ENCODE measurements around the gene SKIC8. TPM values are rescaled to one million over a fixed set of nuclear protein-coding genes. Genes with fewer than 3 reads are reported as not detected.
"Not testable (repeated sequence)": the region's sequence is repeated elsewhere in the genome, so short reads cannot be mapped to it uniquely, and the experiment has no call there.

The SKIC8 gene
- total and polyA plus RNA-seq, 9 donors, result 50.2 to 65.0 (median 54.9) TPM

DNA sequence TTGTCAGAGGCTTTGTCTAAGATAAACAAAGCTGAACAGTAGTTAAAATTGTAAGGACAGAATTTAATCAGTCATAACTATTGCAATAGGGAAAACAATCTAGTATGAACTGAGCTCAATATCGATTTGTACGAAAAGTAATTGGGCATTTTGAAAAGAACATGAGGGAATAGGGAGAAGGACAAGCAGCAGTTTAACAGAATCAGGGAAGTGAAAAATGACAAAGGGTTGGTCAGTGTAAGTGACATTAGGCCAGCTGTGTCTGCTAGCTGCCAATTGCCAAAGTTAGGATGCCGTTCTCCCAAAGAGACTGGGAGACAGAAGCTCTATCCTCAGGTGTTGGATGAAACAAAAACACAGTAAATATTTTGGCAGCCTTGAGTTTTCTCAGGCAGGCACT, 38.3 kb downstream of the SKIC8 start:
- 75% methylated on average over 3 of the region's 3 CpGs for WGBS (ENCODE audit: insufficient coverage)
- Histone ChIP-seq H3K36me3 (ENCODE audit: control insufficient read depth, insufficient read depth, low read length) (no peaks in the 10 kb centered on the region), H3K27ac (ENCODE audit: low read length) (no peak overlapping the region), H3K9me3 (replicated peaks; ENCODE audit: control insufficient read depth, low read depth, low read length) (no peaks in the 10 kb centered on the region), H3K4me3 (ENCODE audit: low read length) (no peak overlapping the region), H3K4me1 (ENCODE audit: control insufficient read depth, insufficient read depth, low read length) (peaks cover 10% of the 10 kb centered on the region), H3K27me3 (ENCODE audit: control insufficient read depth, insufficient read depth, low read length) (no peaks in the 10 kb centered on the region)
- no peak for DNase-seq

DNA sequence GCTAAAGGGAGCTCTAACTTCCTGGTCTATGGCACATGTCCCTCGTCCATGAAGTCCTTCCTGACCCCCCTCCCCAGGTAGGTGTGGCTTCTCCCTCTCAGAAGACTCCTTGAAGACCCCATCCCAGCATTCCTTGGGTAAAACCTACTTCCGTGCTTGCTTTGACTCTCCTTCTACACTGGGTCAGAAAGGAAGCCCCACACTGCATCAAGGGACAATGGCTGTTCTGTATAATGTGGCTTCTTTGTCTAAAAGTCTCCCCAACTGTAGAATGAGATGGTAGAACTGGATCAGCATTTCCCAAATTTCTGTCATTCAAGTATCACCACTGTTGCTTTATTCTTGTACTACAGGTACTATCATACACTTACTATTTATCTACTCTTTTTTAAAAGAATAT, 38.9 kb downstream of the SKIC8 start:
- Histone ChIP-seq H3K27me3 (ENCODE audit: control insufficient read depth, insufficient read depth, low read length) (no peaks in the 10 kb centered on the region), H3K9me3 (replicated peaks; ENCODE audit: control insufficient read depth, low read depth, low read length) (no peaks in the 10 kb centered on the region), H3K36me3 (ENCODE audit: control insufficient read depth, insufficient read depth, low read length) (no peaks in the 10 kb centered on the region), H3K4me1 (ENCODE audit: control insufficient read depth, insufficient read depth, low read length) (peaks cover 8% of the 10 kb centered on the region), H3K4me3 (ENCODE audit: low read length) (no peak overlapping the region), H3K27ac (ENCODE audit: low read length) (no peak overlapping the region)
- WGBS (ENCODE audit: insufficient coverage), result 11% methylated on average over 1 of the region's 2 CpGs
- DNase-seq, result no peak

- Histone ChIP-seq H3K4me1 (ENCODE audit: control insufficient read depth, insufficient read depth, low read length) (peaks cover 5% of the 10 kb centered on the region), H3K27ac (ENCODE audit: low read length) (no peak overlapping the region), H3K4me3 (ENCODE audit: low read length) (no peak overlapping the region), H3K9me3 (replicated peaks; ENCODE audit: control insufficient read depth, low read depth, low read length) (no peaks in the 10 kb centered on the region), H3K27me3 (ENCODE audit: control insufficient read depth, insufficient read depth, low read length) (no peaks in the 10 kb centered on the region), H3K36me3 (ENCODE audit: control insufficient read depth, insufficient read depth, low read length) (no peaks in the 10 kb centered on the region)
- no peak for DNase-seq
- WGBS (ENCODE audit: insufficient coverage), result 38% methylated on average over 1 of the region's 3 CpGs
These were observed 40.2 kb downstream of the SKIC8 start for GRCh38 chr15:78259232-78259631.

DNA sequence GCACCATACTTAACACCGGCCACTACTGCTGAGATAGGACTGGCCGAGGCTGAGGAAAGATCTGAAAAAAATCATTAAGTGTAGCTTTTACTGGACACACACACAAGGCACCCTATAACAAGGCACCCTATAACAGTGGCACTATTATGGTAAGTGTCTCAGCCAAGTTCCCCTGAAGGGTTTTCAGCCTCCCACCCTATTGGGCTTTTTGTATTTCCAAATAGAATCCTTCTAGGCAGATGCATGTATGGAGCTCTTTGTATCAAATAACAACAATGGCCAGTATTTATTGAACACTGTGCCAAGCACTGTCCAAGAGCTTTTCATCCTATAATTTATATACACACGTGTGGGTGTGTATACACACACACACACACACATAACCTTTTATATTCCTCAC, 41.7 kb downstream of the SKIC8 start:
- no peak overlapping the region for H3K27ac ChIP-seq (ENCODE audit: low read length)
- H3K4me1 ChIP-seq (ENCODE audit: control insufficient read depth, insufficient read depth, low read length), result peaks cover 2% of the 10 kb centered on the region
- H3K27me3 ChIP-seq (ENCODE audit: control insufficient read depth, insufficient read depth, low read length), result no peaks in the 10 kb centered on the region
- DNase-seq, result no peak
- WGBS (ENCODE audit: insufficient coverage), result 100% methylated on average over 1 of the region's 3 CpGs
- no peak overlapping the region for H3K4me3 ChIP-seq (ENCODE audit: low read length)
- no peaks in the 10 kb centered on the region for H3K9me3 ChIP-seq (replicated peaks; ENCODE audit: control insufficient read depth, low read depth, low read length)
- H3K36me3 ChIP-seq (ENCODE audit: control insufficient read depth, insufficient read depth, low read length), result no peaks in the 10 kb centered on the region

DNA sequence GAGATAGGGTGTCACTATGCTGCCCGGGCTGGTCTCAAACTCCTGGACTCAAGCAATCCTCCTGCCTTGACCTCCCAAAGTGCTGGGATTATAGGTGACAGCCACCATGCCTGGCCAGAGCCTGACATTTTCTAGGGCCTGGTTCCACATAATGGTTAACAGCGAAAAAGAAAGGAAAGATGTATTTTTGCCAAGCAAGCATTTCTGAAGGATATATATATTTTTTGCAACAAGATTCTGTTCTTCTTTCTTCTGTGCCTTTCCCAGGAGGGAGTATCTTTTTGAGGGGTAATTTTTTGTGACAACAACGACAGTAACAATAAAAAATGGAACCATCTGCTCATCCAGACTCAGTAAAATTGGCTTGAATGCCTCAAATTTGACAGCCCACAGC, 43.4 kb downstream of the SKIC8 start:
- H3K27me3 ChIP-seq (ENCODE audit: control insufficient read depth, insufficient read depth, low read length), result no peaks in the 10 kb centered on the region
- H3K27ac ChIP-seq (ENCODE audit: low read length), result no peak overlapping the region
- no peaks in the 10 kb centered on the region for H3K9me3 ChIP-seq (replicated peaks; ENCODE audit: control insufficient read depth, low read depth, low read length)
- DNase-seq, result no peak
- H3K4me1 ChIP-seq (ENCODE audit: control insufficient read depth, insufficient read depth, low read length), result peaks cover 4% of the 10 kb centered on the region
- 100% methylated on average over 1 of the region's 3 CpGs for WGBS (ENCODE audit: insufficient coverage)
- H3K4me3 ChIP-seq (ENCODE audit: low read length), result no peak overlapping the region
- H3K36me3 ChIP-seq (ENCODE audit: control insufficient read depth, insufficient read depth, low read length), result no peaks in the 10 kb centered on the region

DNA sequence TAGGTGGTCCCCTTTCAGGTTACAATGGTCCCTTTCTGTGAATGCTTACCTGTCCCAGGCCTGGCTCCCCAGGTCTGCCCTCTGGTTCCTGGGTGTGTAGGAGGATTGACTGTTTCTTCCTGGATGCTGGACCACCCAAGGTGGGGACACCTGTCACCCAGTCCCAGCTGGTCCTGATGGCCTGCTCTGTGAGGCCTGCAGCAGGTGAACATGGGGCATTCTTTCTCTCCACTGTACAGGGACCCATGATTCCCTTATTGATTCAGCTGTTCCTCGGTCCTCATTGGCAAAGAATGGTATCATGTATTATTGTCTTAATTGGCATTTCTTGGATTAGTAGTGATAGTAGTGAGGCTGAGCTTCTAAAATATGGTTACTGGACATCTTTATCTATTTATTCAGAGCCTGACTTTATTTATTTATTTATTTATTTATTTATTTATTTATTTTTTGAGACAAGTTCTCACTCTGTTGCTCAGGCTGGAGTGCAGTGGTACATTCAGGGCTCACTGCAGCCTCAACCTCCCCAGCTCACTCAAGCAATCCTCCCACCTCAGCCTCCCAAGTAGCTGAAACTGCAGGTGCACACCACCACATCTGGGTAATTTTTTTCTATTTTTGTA, 43.9 kb downstream of the SKIC8 start:
- H3K27me3 ChIP-seq (ENCODE audit: control insufficient read depth, insufficient read depth, low read length), result no peaks in the 10 kb centered on the region
- H3K4me1 ChIP-seq (ENCODE audit: control insufficient read depth, insufficient read depth, low read length), result peaks cover 5% of the 10 kb centered on the region
- DNase-seq, result no peak
- H3K27ac ChIP-seq (ENCODE audit: low read length), result no peak overlapping the region
- H3K4me3 ChIP-seq (ENCODE audit: low read length), result no peak overlapping the region
- no peaks in the 10 kb centered on the region for H3K9me3 ChIP-seq (replicated peaks; ENCODE audit: control insufficient read depth, low read depth, low read length)
- no CpG with 5 or more reads among the region's 1 CpG for WGBS (ENCODE audit: insufficient coverage)
- no peaks in the 10 kb centered on the region for H3K36me3 ChIP-seq (ENCODE audit: control insufficient read depth, insufficient read depth, low read length)

DNA sequence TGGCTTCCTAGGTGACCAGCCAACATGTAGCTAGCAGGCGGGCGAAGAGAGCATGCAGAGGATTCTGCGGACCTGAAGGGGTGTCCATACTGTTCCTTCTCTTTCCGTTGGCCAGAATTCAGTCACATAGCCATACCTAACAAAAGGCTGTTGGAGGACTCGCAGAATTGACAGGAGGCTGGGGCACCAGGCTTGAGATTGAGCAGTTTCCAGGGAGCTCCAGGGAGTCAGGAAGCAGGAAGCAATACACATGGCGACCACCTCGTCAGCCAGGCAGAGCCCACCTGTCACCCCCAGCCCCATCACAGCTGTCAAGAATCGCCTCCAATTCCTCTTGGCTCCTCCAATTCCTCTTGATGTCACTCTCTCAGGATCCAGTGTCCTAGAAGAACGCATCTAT, 48.3 kb downstream of the SKIC8 start:
- 71% methylated on average over 9 of the region's 9 CpGs for WGBS (ENCODE audit: insufficient coverage)

DNA sequence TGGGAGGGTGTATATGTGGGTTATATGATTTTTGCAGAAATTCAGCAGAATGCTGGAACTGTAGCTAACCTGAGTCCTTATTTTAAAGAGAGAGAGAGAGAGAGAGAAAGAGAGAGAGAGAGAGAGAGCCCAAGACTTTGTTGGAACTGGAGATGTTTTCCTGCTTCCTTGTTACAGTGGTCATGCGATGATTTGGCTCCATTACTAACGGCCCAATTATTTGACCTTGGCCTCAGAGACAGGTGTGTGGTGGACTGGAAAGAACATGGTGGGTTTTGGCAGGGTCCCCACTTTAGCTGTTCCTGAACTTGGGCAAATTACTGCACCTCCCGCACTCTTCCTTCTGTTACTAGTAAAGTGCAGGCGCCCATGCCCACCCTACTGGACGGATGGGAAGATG, 50.3 kb downstream of the SKIC8 start:
- Histone ChIP-seq H3K4me3 (ENCODE audit: low read length) (no peak overlapping the region), H3K4me1 (ENCODE audit: control insufficient read depth, insufficient read depth, low read length) (peaks cover 5% of the 10 kb centered on the region), H3K27me3 (ENCODE audit: control insufficient read depth, insufficient read depth, low read length) (no peaks in the 10 kb centered on the region), H3K36me3 (ENCODE audit: control insufficient read depth, insufficient read depth, low read length) (no peaks in the 10 kb centered on the region), H3K9me3 (replicated peaks; ENCODE audit: control insufficient read depth, low read depth, low read length) (no peaks in the 10 kb centered on the region), H3K27ac (ENCODE audit: low read length) (no peak overlapping the region)
- DNase-seq, result no peak
- WGBS (ENCODE audit: insufficient coverage), result no CpG with 5 or more reads among the region's 5 CpGs

More for the DNA sequence above, 48.3 kb downstream of the SKIC8 start:
- Histone ChIP-seq H3K27me3 (ENCODE audit: control insufficient read depth, insufficient read depth, low read length) (no peaks in the 10 kb centered on the region), H3K27ac (ENCODE audit: low read length) (no peak overlapping the region), H3K4me3 (ENCODE audit: low read length) (no peak overlapping the region), H3K4me1 (ENCODE audit: control insufficient read depth, insufficient read depth, low read length) (peaks cover 5% of the 10 kb centered on the region), H3K9me3 (replicated peaks; ENCODE audit: control insufficient read depth, low read depth, low read length) (no peaks in the 10 kb centered on the region), H3K36me3 (ENCODE audit: control insufficient read depth, insufficient read depth, low read length) (no peaks in the 10 kb centered on the region)
- no peak for DNase-seq

DNA sequence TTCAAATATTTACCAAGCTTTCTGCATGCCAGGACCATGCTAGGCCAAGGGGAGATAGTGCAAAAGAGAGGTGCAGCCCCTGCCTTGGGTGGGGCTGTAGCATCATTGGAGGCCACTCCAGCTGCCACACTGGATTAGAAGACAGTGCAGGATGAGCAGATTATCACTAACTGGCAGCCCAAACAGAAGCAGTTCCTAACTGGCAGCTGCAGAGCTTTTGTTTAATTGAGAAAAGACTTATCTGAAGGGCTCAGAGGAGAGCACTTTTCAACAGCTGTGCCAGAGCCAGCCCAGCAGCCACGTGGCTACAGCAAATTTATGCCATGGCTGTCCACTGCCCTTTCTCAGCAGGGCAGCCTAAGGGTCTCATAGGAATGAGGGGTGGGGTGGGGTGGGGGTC, 51.5 kb downstream of the SKIC8 start:
- Histone ChIP-seq H3K4me3 (ENCODE audit: low read length) (no peak overlapping the region), H3K27ac (ENCODE audit: low read length) (no peak overlapping the region), H3K27me3 (ENCODE audit: control insufficient read depth, insufficient read depth, low read length) (no peaks in the 10 kb centered on the region), H3K36me3 (ENCODE audit: control insufficient read depth, insufficient read depth, low read length) (no peaks in the 10 kb centered on the region), H3K9me3 (replicated peaks; ENCODE audit: control insufficient read depth, low read depth, low read length) (no peaks in the 10 kb centered on the region), H3K4me1 (ENCODE audit: control insufficient read depth, insufficient read depth, low read length) (peaks cover 14% of the 10 kb centered on the region)
- WGBS (ENCODE audit: insufficient coverage), result 33% methylated on average over 1 of the region's 1 CpG
- DNase-seq, result no peak

GRCh38 chr15:78245976-78246620, 53.3 kb downstream of the SKIC8 start:
- not testable (repeated sequence) for H3K27me3 ChIP-seq (ENCODE audit: control insufficient read depth, insufficient read depth, low read length); H3K9me3 ChIP-seq (replicated peaks; ENCODE audit: control insufficient read depth, low read depth, low read length); H3K4me3 ChIP-seq (ENCODE audit: low read length); DNase-seq; H3K36me3 ChIP-seq (ENCODE audit: control insufficient read depth, insufficient read depth, low read length); H3K27ac ChIP-seq (ENCODE audit: low read length)
- 94% methylated on average over 22 of the region's 39 CpGs for WGBS (ENCODE audit: insufficient coverage)
- H3K4me1 ChIP-seq (ENCODE audit: control insufficient read depth, insufficient read depth, low read length), result peaks cover 10% of the 10 kb centered on the region
